DMS153 (cell line): ENCODE data around the gene C2CD4B.
A peak's percentile ranks its signal among the peaks of the same experiment; 100 is the strongest.

Experiments used
- DNase-seq: peaks from one replicate; lab custom pipeline; 2025; lab: John Stamatoyannopoulos, UW

Gene C2CD4B

DNA sequence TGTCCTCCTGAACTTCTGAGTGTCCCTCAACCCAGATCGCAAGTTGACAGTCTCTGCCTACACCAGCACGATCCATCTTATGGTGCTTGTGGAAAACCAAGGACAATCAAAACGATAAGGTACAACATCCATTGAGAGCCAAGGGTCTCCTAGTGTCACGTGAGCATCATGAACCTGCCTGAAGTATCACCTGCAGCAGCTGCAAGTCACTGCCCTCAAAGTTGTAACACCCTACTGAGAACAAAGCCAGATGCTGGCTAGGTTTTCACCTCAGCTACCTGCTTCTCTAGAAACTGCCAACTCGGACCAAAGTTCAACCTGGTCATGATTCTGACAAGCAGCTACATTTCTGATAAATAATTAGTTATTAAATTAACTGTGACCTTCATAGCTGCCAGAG lies 17.5 kb downstream of the C2CD4B start:
- no peak for DNase-seq

DNA sequence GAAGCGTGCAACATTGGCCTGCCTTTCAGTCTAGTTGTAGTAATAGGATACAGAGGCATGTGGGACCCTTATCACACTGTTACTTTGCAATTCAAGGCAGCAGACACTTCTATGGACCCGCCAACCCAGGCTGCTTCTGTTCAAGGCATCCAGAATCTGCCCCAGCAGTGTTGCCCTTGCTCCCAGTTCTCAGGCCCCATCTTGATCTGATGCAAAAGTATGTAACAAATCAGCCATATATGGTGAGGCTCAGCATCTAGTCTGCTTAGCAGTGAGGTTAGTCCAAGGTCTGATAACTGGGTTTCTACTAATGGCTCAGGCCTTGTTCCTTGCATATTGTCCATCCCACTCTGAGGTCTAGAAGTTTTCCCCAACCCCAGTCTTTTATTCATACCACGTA lies 17.9 kb downstream of the C2CD4B start:
- no peak for DNase-seq

DNA sequence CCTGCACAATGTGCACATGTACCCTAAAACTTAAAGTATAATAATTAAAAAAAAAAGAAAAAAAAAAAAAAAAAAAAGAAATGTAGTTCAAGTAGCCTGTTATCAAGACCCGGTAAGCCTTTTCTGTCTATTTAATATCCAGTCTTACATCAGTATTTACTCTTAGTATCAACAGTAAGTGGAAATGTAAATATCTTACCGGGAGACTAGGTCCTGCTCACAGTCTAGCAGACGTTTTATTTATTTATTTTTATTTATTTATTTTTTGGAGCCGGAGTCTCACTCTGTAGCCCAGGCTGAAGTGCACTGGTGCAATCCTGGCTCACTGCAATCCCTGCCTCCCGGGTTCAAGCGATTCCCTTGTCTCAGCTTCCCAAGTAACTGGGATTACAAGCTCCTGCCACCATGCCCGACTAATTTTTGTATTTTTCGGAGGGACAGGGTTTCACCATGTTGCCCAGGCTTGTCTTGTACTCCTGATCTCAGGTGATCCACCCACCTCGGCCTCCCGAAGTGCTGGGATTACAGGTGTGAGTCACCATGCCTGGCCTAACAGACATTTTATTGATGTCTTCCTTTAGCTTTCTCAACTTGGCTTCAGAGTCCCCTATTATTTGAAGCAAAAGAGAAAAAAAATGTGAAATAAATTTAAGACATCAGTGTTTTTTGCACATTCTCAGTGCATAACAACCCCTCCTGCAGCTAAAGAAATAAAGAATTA lies 19.9 kb downstream of the C2CD4B start:
- DNase-seq, result no peak

DNA sequence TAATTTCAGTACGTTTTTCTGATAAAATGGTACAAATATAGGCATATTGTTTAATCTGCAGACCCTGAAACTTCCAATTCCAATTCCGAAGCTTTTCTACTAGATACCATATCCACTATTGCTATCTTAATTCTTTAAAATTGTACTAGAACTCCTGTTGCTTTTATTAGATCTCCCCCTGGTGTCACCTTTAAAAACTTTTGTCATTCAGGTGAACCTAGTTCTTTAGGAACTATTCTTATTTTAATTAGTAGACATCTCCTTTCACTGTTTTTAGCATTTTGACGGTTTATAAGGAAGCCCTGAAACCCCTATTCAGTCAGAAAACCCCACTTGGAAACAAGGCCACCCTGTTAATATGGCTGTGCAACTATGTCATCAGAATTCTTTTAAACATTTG lies 22.3 kb downstream of the C2CD4B start:
- DNase-seq, result no peak

DNA sequence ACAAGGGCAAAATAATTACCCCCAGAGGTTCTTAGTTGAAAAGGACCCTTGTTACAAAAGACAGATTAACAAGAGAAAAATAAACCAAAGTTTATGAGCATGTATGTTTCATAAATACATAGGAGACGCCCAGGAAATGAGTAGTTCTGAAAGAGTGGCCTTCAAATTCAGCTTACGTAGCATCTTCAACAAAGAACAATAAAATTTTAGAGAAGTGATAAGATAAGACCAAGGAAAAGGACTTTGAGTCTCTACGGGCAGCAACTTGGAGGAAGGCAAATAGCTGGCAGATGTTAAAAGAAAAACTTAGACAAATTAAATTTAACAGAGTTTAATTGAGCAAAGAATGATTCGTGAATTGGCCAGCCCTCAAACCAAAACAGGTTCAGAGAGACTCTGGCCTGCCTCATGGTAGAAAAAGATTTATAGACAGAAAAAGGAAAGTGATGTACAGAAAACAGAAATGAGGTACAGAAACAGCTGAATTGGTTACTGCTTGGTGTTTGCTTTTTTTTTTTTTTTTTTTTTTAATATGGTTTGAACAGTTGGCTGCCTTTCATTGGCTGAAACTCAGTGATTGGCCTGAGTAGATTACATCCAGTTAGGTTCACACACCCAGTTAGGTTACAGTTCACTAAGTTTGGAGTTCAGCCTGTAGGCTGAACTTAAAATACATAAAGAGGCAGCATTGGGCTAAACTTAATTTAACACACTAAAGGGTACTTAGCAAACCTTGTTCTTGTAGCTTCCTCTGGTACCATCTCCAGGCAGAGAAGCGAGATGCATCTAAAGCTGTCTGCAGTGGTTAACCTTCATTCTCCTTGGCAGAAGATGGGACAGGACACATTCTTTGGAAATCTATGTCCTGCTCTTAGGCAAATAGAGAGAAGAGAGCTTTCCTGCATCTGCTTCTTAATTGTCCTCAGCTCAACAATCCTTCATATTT lies 23.2 kb downstream of the C2CD4B start:
- DNase-seq, result no peak

DNA sequence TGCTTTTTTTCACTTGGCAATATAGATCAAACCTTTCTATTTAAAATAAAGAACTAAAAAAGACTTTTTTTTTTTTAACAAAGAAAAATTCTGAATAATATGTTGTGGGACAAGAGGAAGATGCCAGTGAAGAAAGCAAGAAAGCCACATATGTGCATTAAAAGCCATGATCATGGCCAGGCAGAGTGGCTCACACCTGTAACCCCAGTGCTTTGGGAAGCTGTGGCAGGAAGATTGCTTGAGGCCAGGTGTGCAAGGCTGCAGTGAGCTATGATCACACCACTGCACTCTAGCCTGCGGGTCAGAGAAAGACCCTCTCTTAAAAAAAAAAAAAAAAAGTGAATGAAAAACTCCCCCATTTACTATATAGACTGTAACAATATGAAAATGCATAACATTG lies 23.9 kb downstream of the C2CD4B start:
- DNase-seq, result no peak

DNA sequence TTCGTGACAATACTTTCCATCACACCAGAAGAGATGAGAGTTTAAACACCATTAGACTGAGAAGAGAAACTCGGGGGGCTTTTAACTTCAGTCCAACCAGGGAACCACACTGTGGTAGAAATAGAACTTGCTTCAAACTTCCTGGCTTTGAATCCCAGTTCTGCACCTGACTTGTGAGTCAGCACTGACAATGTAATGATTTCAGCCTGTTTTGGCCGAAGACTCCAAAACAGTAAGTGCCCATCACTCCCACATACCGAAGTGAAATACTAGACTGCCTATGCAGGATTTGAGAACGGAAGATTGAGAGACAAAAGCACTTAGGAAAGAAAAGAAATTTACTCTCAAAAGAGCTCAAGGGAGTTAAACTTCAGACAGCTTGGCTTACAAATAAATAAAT lies 27.0 kb downstream of the C2CD4B start:
- no peak for DNase-seq

DNA sequence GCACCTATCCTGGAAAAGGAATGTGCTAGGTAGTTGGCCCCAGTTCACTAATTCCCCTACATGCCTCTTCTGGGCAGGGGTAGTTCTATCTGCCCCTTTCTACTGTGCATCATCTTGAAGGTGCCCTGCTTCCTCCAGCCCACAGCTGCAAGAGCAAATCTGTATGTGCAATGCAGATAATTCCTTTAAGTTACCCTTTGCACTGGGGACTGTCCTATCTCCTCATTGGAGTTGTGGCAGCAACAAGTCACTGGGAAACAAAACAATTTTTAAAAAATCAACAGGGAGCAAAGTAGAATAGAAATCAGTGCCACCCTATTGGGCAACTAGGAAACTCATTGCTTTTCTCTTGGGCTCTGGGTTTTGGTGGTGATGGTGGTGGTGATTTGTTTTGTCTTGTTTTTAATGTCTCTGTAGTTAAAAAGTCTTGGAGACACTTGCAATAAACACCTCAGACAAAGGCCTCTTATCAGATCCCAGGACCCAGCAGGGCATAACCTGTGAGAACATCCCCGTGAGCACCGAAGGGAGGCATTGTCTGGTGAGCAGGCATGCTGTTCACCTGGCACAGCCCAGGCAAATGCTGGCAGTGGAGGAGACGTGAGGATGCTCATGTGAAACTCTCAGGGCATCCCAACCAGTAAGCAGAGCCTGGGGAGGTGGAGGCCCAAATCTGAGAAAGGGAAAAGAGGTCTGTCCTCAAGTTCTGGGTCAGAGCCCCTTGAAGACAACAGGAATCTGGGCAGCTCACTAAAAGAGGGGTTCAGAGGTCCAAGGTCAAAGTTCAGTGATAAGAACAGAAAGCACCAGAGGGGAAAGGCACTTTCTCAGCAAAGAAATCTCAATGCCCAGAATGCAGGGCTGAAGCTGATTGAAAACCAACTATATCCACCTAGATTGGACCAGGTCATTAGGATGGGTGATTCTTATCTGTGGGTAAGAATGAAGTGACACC lies 27.9 kb downstream of the C2CD4B start:
- no peak for DNase-seq

DNA sequence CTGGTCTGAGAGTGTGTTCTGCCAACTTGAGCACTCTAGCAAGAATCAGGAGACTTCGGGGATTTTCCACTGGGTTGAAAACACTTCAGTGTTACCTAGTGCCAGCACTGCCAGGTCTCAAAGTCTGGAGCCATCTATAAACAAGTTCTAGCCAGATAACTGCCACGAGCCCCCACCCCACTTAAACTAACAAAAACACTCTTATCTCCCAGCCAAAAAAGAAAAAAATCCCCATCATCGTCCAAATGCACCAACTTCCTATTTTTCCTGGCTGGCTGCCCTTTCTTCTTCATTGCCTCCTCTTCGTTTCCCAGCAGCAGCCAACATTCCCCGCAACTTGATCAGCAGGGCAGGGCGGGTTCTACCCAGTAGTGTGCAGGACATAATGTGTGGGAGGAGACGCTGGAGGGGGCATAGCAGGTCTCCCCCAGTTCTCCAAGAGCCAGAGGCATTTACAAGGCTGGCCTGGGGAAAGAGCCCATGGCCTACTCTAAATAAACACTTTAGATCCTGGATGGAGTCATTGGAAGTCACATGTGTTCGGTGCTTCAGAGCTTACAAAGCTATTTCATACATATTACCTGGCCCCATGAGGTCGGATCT lies 29.5 kb downstream of the C2CD4B start:
- DNase-seq, result peak; percentile 6

DNA sequence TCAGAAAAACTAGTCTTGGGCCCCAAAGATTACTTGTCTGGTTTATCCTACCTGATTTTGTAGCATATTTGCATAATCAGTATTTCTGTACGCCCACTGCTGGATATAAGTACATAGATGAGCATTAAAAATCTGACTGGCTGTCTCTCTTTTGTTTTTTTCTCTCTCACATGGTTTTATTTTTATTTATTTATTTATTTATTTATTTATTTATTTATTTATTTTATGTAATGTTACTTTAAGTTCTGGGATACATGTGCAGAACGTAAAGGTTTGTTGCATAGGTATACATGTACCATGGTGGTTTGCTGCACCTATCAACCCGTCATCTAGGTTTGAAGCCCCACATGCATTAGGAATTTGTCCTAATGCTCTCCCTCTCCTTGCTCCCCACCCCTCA lies 31.9 kb downstream of the C2CD4B start:
- no peak for DNase-seq

DNA sequence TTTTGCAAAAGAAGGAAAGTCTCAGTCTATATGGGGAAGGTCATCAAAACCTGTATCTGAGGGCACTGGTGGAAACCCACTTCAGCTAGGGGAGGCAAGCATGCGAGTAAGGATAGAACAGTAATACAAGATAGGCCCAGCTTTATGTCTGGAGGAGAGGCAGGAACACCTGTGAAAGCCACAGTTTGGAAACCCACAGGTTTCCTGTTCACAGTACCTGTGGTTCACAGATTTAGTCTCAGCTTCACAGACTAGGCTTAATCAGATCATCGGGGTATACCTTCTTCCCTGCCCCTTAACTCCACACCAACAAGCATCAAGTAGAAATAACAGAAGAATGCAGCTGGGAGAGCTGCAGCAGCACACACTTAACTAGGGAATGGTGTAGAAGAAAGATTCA lies 36.2 kb downstream of the C2CD4B start:
- no peak for DNase-seq

DNA sequence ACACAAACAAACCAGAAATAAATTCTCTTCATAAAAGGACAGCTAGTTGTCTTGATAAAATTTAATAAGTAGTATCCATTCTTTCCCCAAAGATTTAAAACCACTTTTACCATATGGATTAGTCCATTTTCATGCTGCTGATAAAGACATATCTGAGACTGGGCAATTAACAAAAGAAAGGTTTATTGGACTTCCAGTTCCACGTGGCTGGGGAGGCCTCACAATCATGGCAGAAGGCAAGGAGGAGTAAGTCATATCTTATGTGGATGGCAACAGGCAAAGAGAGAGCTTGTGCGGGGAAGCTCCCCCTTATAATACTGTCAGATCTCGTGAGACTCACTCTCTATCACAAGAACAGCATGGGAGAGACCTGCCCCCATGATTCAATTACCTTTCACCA lies 38.7 kb downstream of the C2CD4B start:
- no peak for DNase-seq

DNA sequence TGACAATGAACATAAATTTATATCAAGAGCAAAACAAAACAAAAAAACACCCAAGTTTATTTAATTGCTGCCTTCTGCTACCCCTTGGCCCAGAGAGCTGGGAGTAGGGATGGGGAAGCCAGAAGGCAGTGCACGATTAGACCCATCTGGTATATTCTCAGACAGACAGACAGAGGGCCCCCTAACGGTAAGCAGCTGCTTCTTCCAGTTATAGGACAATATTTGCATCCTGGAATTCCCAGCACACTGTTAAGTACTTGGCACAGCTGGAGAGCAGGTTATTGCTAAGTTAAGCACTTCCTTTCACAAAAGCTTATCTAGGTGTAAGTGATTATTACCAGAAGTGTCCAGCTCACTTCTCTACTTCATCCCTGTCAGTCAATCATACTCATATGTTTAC lies 39.3 kb downstream of the C2CD4B start:
- DNase-seq, result peak; percentile 68

DNA sequence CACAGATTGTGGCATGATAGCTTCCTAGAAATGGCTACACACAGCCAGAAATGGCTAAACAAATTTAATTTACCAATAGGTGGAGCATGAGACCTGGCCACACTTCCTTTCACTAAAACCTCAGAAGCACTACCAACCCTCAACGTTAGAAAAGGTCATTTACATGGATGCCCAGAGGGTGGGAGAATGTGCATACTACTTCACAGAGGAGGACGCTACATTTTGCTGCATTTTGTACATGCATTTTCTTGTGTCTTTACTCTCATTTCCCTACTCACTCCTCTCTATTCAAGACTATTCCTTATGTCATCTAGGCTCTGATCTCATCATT lies 40.1 kb downstream of the C2CD4B start:
- DNase-seq, result no peak

DNA sequence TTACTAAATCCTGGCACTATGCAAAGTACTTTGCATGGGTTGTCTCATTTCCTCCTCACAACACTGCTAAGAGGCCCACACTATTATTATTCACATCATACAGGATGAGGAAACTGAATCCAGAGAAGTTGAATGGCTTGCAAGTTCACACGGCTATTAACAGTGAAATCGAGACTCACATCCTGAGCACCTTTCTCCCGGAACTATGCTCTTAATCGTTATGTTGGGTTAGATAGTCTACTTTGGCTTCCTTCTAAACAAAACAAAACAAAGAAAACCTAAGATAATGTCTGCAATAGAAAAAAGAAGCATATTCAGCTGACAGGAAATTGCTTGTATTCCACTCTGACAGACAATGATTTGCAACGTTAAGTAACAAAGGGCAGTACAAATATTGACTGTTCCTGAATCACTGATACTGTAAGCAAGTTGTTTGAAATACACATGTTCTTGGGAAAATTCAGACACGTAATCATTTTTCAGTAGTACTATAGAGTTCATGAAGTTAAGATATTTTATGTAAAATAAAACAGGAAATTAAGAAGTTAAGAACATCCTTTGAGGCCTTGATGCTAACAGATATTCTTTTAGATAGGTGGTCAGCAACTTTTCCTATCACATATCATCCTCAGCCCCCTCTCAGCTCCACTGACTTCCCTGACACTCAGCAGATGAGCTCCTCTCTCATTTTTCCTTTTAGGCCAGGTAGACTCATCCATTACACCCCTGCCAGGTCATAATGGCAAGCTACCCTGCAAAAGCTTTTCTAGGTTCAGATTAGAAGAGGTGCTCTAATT lies 40.7 kb downstream of the C2CD4B start:
- peak; percentile 81 for DNase-seq

DNA sequence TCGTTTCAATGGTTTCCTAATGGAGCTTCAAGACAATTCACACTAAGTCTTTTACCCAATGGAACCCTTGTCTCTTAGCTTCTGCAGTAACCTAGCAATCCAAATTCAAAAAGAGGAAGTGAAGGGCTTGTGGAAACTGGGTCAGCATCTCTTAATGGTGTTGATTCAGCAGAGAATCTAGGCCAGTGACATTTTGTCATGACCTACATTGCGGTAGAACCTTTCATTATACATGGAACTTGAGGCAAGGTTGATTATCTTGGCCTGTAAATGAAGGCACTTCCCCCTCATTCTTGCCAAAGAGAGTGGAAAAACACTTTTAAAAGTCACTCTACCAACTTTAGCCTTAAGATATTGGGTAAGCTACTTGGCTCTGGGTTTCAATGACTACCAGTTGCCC lies 42.8 kb downstream of the C2CD4B start:
- DNase-seq, result no peak

DNA sequence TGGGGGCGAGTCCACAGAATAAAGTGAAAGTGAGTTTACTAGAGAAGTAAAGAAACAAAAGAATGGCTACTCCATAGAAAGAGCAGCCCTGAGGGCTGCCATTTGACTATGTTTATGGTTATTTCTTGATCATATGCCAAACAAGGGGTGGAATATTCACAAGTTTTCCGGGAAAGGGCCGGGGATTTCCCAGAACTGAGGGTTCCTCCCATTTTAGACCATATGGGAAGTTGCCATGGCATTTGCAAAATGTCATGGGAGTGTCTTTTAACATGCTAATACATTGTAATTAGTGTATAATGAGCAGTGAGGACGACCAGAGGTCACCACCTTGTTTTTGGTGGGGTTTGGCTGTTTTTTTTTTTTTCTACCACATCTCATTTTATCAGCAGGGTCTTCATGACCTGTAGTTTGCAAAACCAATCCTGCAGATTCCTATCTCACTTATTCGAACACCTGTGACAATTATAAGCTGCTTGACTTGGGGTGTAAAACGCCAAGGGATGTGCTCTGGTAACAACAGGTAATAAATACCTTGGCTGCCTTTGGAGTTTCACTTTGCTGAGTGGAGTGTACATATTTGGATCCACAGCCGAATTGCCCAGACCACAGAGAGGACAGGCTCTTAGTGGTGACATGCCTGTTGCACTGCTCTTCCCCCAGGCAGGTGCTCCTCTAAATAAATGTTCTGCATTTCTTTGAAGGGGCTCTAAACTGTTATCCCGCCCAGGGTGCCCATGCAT lies 43.6 kb downstream of the C2CD4B start:
- DNase-seq, result no peak

DNA sequence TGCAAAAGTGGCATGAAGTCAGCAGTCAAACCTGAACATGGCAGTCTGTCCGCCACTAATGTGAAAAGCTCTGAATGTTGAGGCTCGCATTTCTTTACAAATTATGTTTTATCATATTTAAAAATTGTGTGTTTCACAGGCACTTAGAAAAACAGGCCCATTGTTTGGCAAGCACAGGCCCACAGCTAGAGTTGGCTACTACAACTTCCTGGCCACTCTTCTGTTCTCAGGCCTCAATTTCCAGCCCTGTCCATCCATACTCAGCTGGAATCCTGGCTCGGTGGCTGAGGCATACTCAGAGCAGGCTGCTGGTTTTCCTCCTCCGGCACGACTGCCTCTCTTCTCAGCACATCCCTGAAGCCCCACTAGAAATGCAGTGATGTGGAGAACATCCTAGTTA lies 44.3 kb downstream of the C2CD4B start:
- no peak for DNase-seq

DNA sequence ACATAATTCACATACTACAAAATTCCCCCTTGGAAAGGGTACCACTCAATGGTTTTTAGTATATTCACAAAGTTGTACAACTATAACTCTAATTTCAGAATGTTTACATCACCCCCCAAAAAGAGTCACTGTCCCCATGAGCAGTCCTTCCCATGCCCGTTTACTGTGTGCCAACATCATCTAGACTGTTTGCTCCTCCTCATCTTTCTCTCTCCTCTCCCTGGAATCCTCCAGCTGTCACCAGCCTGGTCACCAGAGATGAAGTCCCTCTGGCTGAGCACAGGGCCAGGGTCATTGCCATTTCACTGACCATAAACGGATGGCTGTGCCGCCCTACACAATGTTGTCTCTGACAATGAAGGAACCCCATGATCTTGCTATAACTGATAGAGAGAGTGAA lies 45.2 kb downstream of the C2CD4B start:
- DNase-seq, result no peak

DNA sequence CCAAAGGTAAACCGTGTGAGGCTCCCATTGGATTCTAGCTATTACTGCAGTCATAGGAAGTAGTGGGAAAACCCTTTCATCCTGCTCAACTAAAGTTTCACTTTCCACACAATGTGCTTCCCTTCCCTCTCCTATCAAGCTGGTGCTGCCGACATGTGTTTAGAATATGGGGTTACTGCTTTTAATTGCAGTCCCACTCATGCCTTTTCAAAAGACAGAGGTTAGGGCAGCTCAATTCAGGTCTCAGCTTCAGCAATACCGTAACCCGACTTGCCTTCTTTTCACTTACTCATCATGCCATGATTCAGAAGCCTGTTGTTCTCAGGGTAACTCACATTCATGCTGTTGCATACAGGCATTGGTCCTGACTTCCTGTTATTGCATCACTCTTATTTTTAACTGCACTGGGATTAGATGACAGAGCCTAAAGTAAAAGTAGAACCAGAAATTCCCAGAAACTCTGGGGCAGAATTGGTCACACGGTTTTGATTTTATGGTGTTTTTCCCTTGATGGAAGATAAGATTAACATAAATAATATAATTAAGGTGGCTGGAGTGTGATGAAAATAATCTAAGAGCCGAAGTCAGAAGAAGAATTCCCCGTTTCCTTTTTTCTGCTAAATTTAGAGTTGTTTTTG lies 45.7 kb downstream of the C2CD4B start:
- peak; percentile 49 for DNase-seq
